Caco-2 (cell line): ENCODE results near the gene SLX4IP. TPM values are rescaled to one million over a fixed set of nuclear protein-coding genes. Genes with fewer than 3 reads are reported as not detected.

Source experiments
- BruUV-seq: library from RNA; stranded (reverse); fragments of 400-500 nt; replicated peaks from 2 replicates; lab custom pipeline; 2021; lab: Mats Ljungman, UMichigan
- CTCF ChIA-PET: fragments of 300-600 bp; sonication (Branson Sonifier 250); formaldehyde crosslinking; loops from one replicate; lab custom pipeline; 2022; ENCODE audit warnings: antibody characterized with exemption; lab: Charles Lee
- POLR2A ChIA-PET: fragments of 300-600 bp; sonication (Branson Sonifier 250); formaldehyde crosslinking; loops from one replicate; lab custom pipeline; 2022; ENCODE audit warnings: antibody characterized with exemption; lab: Charles Lee
- DNase-seq, 2 experiments: peaks; one replicate each; pipeline versions ENCODE4 v3.0.0 to v3.0.0-alpha.2; 2020 to 2022
- H3K27me3 ChIP-seq: replicated peaks from 2 replicates; pipeline ENCODE4 v1.6.0; 2011; ENCODE audit warnings: low read length; ENCODE audit not compliant: control insufficient read depth, insufficient read depth
- H3K36me3 ChIP-seq: 2 replicates; pipeline ENCODE4 v1.5.1; 2011; ENCODE audit warnings: low read length; ENCODE audit not compliant: control insufficient read depth, insufficient read depth
- H3K4me1 ChIP-seq: fragments of 250-450 bp; sonication (Bioruptor Pico); 2 replicates; pipeline ENCODE4 v1.5.1; 2020; ENCODE audit warnings: mild to moderate bottlenecking
- H3K4me3 ChIP-seq: 2 replicates; pipeline ENCODE4 v1.5.1; 2011; ENCODE audit warnings: low read depth, mild to moderate bottlenecking, control low read depth, low read length
- H3K9me3 ChIP-seq: fragments of 250-450 bp; sonication (Bioruptor Pico); 2 replicates; pipeline ENCODE4 v1.5.1; 2020; ENCODE audit warnings: mild to moderate bottlenecking, moderate library complexity
- H3K27ac Mint-ChIP-seq: one replicate; pipeline ENCODE4 v1.8.0; 2022; ENCODE audit warnings: mixed read lengths; ENCODE audit not compliant: unreplicated experiment
- H3K27me3 Mint-ChIP-seq: one replicate; pipeline ENCODE4 v1.8.0; 2022; ENCODE audit warnings: mixed read lengths; ENCODE audit not compliant: insufficient read depth, unreplicated experiment
- H3K36me3 Mint-ChIP-seq: one replicate; pipeline ENCODE4 v1.8.0; 2022; ENCODE audit warnings: mild to moderate bottlenecking, mixed read lengths; ENCODE audit not compliant: insufficient read depth, unreplicated experiment
- H3K4me1 Mint-ChIP-seq: one replicate; pipeline ENCODE4 v1.8.0; 2022; ENCODE audit warnings: low read depth, mixed read lengths; ENCODE audit not compliant: unreplicated experiment
- H3K4me3 Mint-ChIP-seq: one replicate; pipeline ENCODE4 v1.8.0; 2022; ENCODE audit warnings: mild to moderate bottlenecking, moderate library complexity, mixed read lengths; ENCODE audit not compliant: unreplicated experiment
- H3K9me3 Mint-ChIP-seq: one replicate; pipeline ENCODE4 v1.8.0; 2022; ENCODE audit warnings: mixed read lengths; ENCODE audit not compliant: unreplicated experiment
- intact Hi-C: fragments of 100-400 bp; cut with micrococcal nuclease; formaldehyde crosslinking; loops from one replicate; pipeline ENCODE4 v1.10.0; 2022; ENCODE audit not compliant: unreplicated experiment
- total RNA-seq: library from RNA; stranded (reverse); gene quantifications from 2 replicates; pipeline ENCODE4 v1.2.3, GENCODE V29; 2022
- TF ChIP-seq, protein P1 (sequence below), 2 experiments: fragments of 200-600 bp in 1 of 2; IDR thresholded peaks; 1 replicate in 1 of 2; 2 replicates in 1 of 2; pipeline versions ENCODE4 v1.5.1 to v1.8.0; 2011 to 2022; ENCODE audit warnings: antibody characterized with exemption in 1 of 2, control low read depth in 1 of 2, inconsistent platforms in 1 of 2, low read depth in 1 of 2, low read length in 1 of 2, mild to moderate bottlenecking in 1 of 2, moderate library complexity in 1 of 2; ENCODE audit not compliant: insufficient read depth in 1 of 2, severe bottlenecking in 1 of 2, unreplicated experiment in 1 of 2

Gene SLX4IP
- total RNA-seq, 1 experiment from 2014 or later, result 8.5 TPM

DNA sequence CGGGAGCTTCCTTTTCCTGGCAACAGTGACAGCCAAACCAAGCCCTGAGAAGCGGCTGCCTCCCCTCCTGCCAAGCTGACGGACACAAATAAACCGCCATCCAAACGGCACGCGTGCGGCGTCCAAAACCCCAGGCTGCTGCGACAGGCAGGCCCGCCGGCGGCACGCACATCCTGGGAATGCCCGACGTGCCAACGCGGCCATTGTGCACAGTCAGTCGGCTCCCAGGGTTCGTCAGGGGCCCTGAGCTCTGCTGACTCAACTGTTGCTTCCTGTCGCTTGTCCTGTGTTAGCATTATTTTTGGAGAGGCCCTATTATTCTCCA lies 231.9 kb downstream of the SLX4IP start:
- CTCF ChIA-PET, result no interaction called here
- no peak overlapping the region for H3K27ac Mint-ChIP-seq
- Histone ChIP-seq H3K9me3 (no peaks in the 10 kb centered on the region), H3K4me1 (peaks cover 44% of the 10 kb centered on the region), H3K4me3 (no peak overlapping the region), H3K27me3 (no peaks in the 10 kb centered on the region), H3K36me3 (peaks cover 4% of the 10 kb centered on the region; the same call in 1 of the 2 replicates)
- no peak for DNase-seq
- TF ChIP-seq, protein P1, sequence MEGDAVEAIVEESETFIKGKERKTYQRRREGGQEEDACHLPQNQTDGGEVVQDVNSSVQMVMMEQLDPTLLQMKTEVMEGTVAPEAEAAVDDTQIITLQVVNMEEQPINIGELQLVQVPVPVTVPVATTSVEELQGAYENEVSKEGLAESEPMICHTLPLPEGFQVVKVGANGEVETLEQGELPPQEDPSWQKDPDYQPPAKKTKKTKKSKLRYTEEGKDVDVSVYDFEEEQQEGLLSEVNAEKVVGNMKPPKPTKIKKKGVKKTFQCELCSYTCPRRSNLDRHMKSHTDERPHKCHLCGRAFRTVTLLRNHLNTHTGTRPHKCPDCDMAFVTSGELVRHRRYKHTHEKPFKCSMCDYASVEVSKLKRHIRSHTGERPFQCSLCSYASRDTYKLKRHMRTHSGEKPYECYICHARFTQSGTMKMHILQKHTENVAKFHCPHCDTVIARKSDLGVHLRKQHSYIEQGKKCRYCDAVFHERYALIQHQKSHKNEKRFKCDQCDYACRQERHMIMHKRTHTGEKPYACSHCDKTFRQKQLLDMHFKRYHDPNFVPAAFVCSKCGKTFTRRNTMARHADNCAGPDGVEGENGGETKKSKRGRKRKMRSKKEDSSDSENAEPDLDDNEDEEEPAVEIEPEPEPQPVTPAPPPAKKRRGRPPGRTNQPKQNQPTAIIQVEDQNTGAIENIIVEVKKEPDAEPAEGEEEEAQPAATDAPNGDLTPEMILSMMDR (IDR thresholded peaks at IDR 0.05; ENCODE audit: insufficient read depth in 1 of 2, low read depth in 1 of 2, low read length in 1 of 2, severe bottlenecking in 1 of 2, unreplicated experiment in 1 of 2), result no peak
- BruUV-seq, result no TSS peak
- peaks cover 94% of the 10 kb centered on the region for H3K36me3 Mint-ChIP-seq
- no peaks in the 10 kb centered on the region for H3K9me3 Mint-ChIP-seq
- no peak overlapping the region for H3K4me3 Mint-ChIP-seq
- POLR2A ChIA-PET, result no interaction called here
- intact Hi-C loops, result no loop called here
- no peaks in the 10 kb centered on the region for H3K27me3 Mint-ChIP-seq
- peaks cover 51% of the 10 kb centered on the region for H3K4me1 Mint-ChIP-seq

GRCh38 chr20:10667560-10668167 lies 232.6 kb downstream of the SLX4IP start:
- CTCF ChIA-PET, result no interaction called here
- peaks cover 49% of the 10 kb centered on the region for H3K4me1 Mint-ChIP-seq
- Histone ChIP-seq H3K9me3 (no peaks in the 10 kb centered on the region), H3K4me3 (no peak overlapping the region), H3K36me3 (peaks cover 4% of the 10 kb centered on the region; the same call in 1 of the 2 replicates), H3K4me1 (peaks cover 44% of the 10 kb centered on the region), H3K27me3 (no peaks in the 10 kb centered on the region)
- TF ChIP-seq, protein P1 (IDR thresholded peaks at IDR 0.05; ENCODE audit: insufficient read depth in 1 of 2, low read depth in 1 of 2, low read length in 1 of 2, severe bottlenecking in 1 of 2, unreplicated experiment in 1 of 2), result no peak
- no peaks in the 10 kb centered on the region for H3K27me3 Mint-ChIP-seq
- no TSS peak for BruUV-seq
- H3K36me3 Mint-ChIP-seq, result peaks cover 94% of the 10 kb centered on the region
- POLR2A ChIA-PET, result interaction anchor here (0.6 kb wide), 1 partner anchor 981 kb away, joined by 7 read pairs; no protein-coding TSS in a partner anchor
- no peaks in the 10 kb centered on the region for H3K9me3 Mint-ChIP-seq
- intact Hi-C loops, result no loop called here
- H3K27ac Mint-ChIP-seq, result no peak overlapping the region
- DNase-seq, result no peak
- H3K4me3 Mint-ChIP-seq, result no peak overlapping the region

DNA sequence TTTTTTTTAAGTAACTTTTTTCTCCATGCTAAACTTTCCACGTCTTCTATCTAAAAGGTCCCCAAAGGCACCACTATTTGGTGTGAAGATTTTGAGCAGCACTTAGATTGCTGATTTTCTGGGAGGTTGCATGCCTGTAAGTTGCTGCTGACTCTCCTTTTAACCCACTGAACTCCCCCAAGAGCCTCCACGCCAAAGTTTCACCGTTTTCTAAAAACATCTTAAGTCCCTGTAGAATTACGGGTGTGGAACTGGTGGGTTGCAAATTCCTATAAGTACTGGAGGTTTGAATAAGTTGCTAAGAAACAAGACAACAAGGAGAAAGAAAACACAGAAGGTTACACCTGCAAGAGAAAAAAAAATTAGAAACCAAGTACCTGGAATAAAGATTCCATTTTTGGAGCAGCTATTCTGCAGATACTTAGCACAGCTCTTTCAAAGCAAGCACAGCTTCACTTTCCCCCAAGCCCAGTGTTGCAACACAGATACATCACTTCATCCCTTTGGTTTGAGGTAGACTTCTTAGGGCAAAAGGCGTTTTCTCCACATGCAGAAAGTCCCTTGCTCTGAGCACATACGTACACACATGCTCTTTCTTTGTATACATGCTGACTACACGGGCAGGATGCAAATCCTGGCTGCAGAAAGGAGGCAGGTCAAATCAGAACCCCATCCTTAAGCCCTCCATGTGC lies 233.7 kb downstream of the SLX4IP start:
- intact Hi-C loops, result no loop called here
- H3K27me3 Mint-ChIP-seq, result peaks cover 2% of the 10 kb centered on the region
- CTCF ChIA-PET, result interaction anchor here (0.6 kb wide), 1 partner anchor 32 kb away, joined by 7 read pairs; no protein-coding TSS in a partner anchor
- Histone ChIP-seq H3K4me3 (no peak overlapping the region), H3K27me3 (no peaks in the 10 kb centered on the region), H3K9me3 (no peaks in the 10 kb centered on the region), H3K4me1 (peaks cover 36% of the 10 kb centered on the region), H3K36me3 (peaks cover 4% of the 10 kb centered on the region; the same call in 1 of the 2 replicates)
- H3K9me3 Mint-ChIP-seq, result no peaks in the 10 kb centered on the region
- TF ChIP-seq, protein P1 (IDR thresholded peaks at IDR 0.05; ENCODE audit: insufficient read depth in 1 of 2, low read depth in 1 of 2, low read length in 1 of 2, severe bottlenecking in 1 of 2, unreplicated experiment in 1 of 2), result no peak
- H3K36me3 Mint-ChIP-seq, result peaks cover 93% of the 10 kb centered on the region
- H3K4me3 Mint-ChIP-seq, result peak overlapping the region; percentile 11
- no peak overlapping the region for H3K27ac Mint-ChIP-seq
- H3K4me1 Mint-ChIP-seq, result peaks cover 40% of the 10 kb centered on the region
- POLR2A ChIA-PET, result interaction anchor here (0.6 kb wide), 2 partner anchors 32 to 980 kb away, joined by 4 to 7 read pairs; no protein-coding TSS in a partner anchor
- no peak for DNase-seq
- BruUV-seq, result no TSS peak
